PC-9 (cell line): ENCODE measurements around the gene MICAL3.

Source experiments
- CTCF ChIP-seq: fragments of 200-600 bp; sonication (generic); conservative IDR thresholded peaks from 2 replicates; pipeline ENCODE4 v1.6.1; 2017; ENCODE audit warnings: mixed run types, antibody characterized with exemption, mild to moderate bottlenecking, moderate library complexity
- EZH2 ChIP-seq: fragments of 200-600 bp; sonication (generic); IDR thresholded peaks from 2 replicates; pipeline ENCODE4 v1.8.0; 2017; ENCODE audit warnings: antibody characterized with exemption, low read depth

DNA sequence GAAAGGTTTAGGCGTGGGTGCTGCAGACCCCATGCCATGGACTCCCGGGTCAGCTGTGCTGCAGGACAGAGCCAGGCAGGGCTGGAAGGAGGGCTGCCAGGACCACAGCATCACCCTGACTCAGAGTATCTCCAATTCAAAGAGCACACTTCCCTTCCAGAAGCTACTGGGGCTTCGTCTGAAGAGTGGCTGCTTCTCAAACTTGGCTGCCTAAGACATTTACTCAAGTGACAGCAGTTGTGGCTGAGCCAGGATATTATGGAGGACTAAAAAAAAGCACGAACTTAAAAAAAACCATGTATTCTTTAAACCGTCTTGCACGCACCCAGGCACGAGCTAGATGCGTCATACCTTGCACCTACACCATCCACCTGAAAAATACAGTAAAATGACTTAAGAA is 237.1 kb downstream of the MICAL3 start:
- TF ChIP-seq CTCF (no peak), EZH2 (no peak)
